ENCODE measurements around the gene SLC16A7.

DNA sequence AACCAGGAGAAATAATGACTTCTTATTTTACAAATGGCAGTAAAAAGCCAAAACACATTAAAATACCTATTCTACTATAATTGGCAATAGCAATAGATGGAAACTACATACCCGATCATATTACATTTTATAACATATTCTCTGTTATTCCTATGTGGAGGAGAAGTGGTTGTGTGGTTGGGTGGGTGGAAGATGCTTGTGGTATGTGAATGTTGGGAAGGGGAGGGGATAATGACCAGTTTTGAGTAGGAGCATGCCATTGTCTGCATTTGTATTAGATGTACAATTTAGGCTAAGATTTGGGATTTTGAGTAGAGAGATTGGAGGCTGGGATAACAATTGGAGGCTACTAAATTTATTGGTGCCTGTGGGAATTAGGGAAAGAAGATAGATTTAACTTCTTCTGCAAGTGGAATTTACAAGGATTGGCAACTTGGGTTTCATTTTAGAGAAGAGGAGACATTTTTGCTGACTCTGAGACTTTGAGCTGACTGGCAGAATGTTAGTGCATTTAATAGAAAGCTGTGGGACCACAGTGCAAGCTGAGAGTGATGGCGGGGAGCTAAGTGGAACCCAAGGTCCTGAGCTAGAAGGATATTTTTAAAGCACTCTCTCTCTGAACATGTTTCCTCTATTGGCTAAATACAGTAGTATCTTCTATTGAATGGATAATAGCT lies 65.2 kb downstream of the SLC16A7 start:
- TF ChIP-seq, protein P1, sequence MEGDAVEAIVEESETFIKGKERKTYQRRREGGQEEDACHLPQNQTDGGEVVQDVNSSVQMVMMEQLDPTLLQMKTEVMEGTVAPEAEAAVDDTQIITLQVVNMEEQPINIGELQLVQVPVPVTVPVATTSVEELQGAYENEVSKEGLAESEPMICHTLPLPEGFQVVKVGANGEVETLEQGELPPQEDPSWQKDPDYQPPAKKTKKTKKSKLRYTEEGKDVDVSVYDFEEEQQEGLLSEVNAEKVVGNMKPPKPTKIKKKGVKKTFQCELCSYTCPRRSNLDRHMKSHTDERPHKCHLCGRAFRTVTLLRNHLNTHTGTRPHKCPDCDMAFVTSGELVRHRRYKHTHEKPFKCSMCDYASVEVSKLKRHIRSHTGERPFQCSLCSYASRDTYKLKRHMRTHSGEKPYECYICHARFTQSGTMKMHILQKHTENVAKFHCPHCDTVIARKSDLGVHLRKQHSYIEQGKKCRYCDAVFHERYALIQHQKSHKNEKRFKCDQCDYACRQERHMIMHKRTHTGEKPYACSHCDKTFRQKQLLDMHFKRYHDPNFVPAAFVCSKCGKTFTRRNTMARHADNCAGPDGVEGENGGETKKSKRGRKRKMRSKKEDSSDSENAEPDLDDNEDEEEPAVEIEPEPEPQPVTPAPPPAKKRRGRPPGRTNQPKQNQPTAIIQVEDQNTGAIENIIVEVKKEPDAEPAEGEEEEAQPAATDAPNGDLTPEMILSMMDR (IDR thresholded peaks at IDR 0.05; ENCODE audit: borderline replicate concordance, extremely low read depth, low read length, poor library complexity, severe bottlenecking): no peak
- no peak for TF ChIP-seq EZH2 (IDR thresholded peaks at IDR 0.05; ENCODE audit: borderline replicate concordance, low read depth, low read length, severe bottlenecking)

Data from DND-41 (cell line).